Liver (tissue), 9 donors: ENCODE data around the gene ZNF496. TPM values are rescaled to one million over a fixed set of nuclear protein-coding genes. Genes with fewer than 3 reads are reported as not detected.

Experiments used
- DNase-seq: peaks from one replicate; pipeline ENCODE4 v3.0.0-alpha.2; 2017; ENCODE audit warnings: low spot score
- H3K27ac ChIP-seq, 2 donors: one replicate each; pipeline ENCODE4 v1.7.0; 2013; ENCODE audit warnings: inconsistent platforms in 2 of 2, low read length in 2 of 2, control low read depth in 1 of 2, low read depth in 1 of 2, mild to moderate bottlenecking in 1 of 2
- H3K27me3 ChIP-seq, 4 donors: one replicate each; pipeline versions ENCODE4 v1.6.1 to v1.7.0; 2013; ENCODE audit warnings: low read length in 3 of 4, inconsistent platforms in 1 of 4, mild to moderate bottlenecking in 1 of 4, moderate library complexity in 1 of 4; ENCODE audit not compliant: control insufficient read depth in 4 of 4, insufficient read depth in 4 of 4
- H3K36me3 ChIP-seq, 4 donors: one replicate each; pipeline versions ENCODE4 v1.6.1 to v1.7.0; 2013; ENCODE audit warnings: low read length in 3 of 4, mild to moderate bottlenecking in 3 of 4, low read depth in 1 of 4, moderate library complexity in 1 of 4; ENCODE audit not compliant: control insufficient read depth in 4 of 4, insufficient read depth in 3 of 4
- H3K4me1 ChIP-seq, 4 donors: one replicate each; pipeline versions ENCODE4 v1.6.1 to v1.7.0; 2013; ENCODE audit warnings: low read length in 3 of 4, mild to moderate bottlenecking in 3 of 4, moderate library complexity in 1 of 4; ENCODE audit not compliant: control insufficient read depth in 4 of 4, insufficient read depth in 4 of 4
- H3K4me3 ChIP-seq, 3 donors: one replicate each; pipeline versions ENCODE4 v1.6.1 to v1.7.0; 2013; ENCODE audit warnings: low read length in 3 of 3, control low read depth in 1 of 3, low read depth in 1 of 3, mild to moderate bottlenecking in 1 of 3
- H3K9ac ChIP-seq, 2 donors: one replicate each; pipeline ENCODE4 v1.7.0; 2013; ENCODE audit warnings: low read length in 2 of 2, mild to moderate bottlenecking in 2 of 2, moderate library complexity in 2 of 2, control low read depth in 1 of 2, low read depth in 1 of 2
- H3K9me3 ChIP-seq, 4 donors: one replicate each; pipeline versions ENCODE4 v1.6.1 to v1.7.0; 2013; ENCODE audit warnings: low read length in 3 of 4; ENCODE audit not compliant: control insufficient read depth in 4 of 4
- ATF3 ChIP-seq: IDR thresholded peaks from 2 replicates; pipeline ENCODE4 v1.6.1; 2016; ENCODE audit warnings: antibody characterized with exemption
- CTCF ChIP-seq: fragments of 150-350 bp; IDR thresholded peaks from 2 replicates; pipeline ENCODE4 v1.5.1; 2017; ENCODE audit warnings: improper control_type of control experiment, low read depth, low read length; ENCODE audit not compliant: missing input control
- EGR1 ChIP-seq, 2 donors: IDR thresholded peaks; 2 replicates each; pipeline ENCODE4 v1.6.1; 2016 to 2018; ENCODE audit warnings: antibody characterized with exemption in 2 of 2, low read depth in 2 of 2
- FOXA1 ChIP-seq: IDR thresholded peaks from 2 replicates; pipeline ENCODE4 v1.6.1; 2016; ENCODE audit warnings: antibody characterized with exemption
- FOXA2 ChIP-seq: IDR thresholded peaks from 2 replicates; pipeline ENCODE4 v1.6.1; 2016; ENCODE audit warnings: antibody characterized with exemption
- GABPA ChIP-seq, 2 donors: IDR thresholded peaks in 1 of 2; conservative IDR thresholded peaks in 1 of 2; 2 replicates each; pipeline ENCODE4 v1.6.1; 2016; ENCODE audit warnings: antibody characterized with exemption in 2 of 2, mild to moderate bottlenecking in 1 of 2, moderate library complexity in 1 of 2
- HNF4A ChIP-seq, 2 donors: conservative IDR thresholded peaks; 2 replicates each; pipeline ENCODE4 v1.6.1; 2016; ENCODE audit warnings: antibody characterized with exemption in 2 of 2, mild to moderate bottlenecking in 2 of 2
- HNF4G ChIP-seq: IDR thresholded peaks from 2 replicates; pipeline ENCODE4 v1.6.1; 2016; ENCODE audit warnings: antibody characterized with exemption
- JUND ChIP-seq, 2 donors: IDR thresholded peaks; 2 replicates each; pipeline ENCODE4 v1.6.1; 2016; ENCODE audit warnings: antibody characterized with exemption in 2 of 2
- NR2F2 ChIP-seq: IDR thresholded peaks from 2 replicates; pipeline ENCODE4 v1.6.1; 2016; ENCODE audit warnings: antibody characterized with exemption
- RAD21 ChIP-seq, 2 donors: IDR thresholded peaks; 2 replicates each; pipeline ENCODE4 v1.6.1; 2016; ENCODE audit warnings: antibody characterized with exemption in 2 of 2, mild to moderate bottlenecking in 2 of 2
- REST ChIP-seq: IDR thresholded peaks from 2 replicates; pipeline ENCODE4 v1.6.1; 2016; ENCODE audit warnings: antibody characterized with exemption, mild to moderate bottlenecking
- RXRA ChIP-seq, 2 donors: IDR thresholded peaks; 2 replicates each; pipeline ENCODE4 v1.6.1; 2017 to 2018; ENCODE audit warnings: antibody characterized with exemption in 2 of 2, mild to moderate bottlenecking in 1 of 2
- SP1 ChIP-seq: IDR thresholded peaks from 2 replicates; pipeline ENCODE4 v1.6.1; 2018; ENCODE audit warnings: antibody characterized with exemption, mild to moderate bottlenecking
- TAF1 ChIP-seq: conservative IDR thresholded peaks from 2 replicates; pipeline ENCODE4 v1.6.1; 2016; ENCODE audit warnings: antibody characterized with exemption, mild to moderate bottlenecking
- YY1 ChIP-seq: IDR thresholded peaks from 2 replicates; pipeline ENCODE4 v1.6.1; 2016; ENCODE audit warnings: antibody characterized with exemption, mild to moderate bottlenecking
- WGBS: extraction: QIAGEN DNeasy Blood & Tissue Kit; methylation state at CpG from one replicate; pipeline ENCODE4 v1.1.7; 2013; 5-methylcytosine and 5-hydroxymethylcytosine counted together
- polyA plus RNA-seq, 2 donors: library from polyadenylated mRNA; stranded (reverse) in 1 of 2; unstranded in 1 of 2; fragments of 200-250 nt in 1 of 2; fragments of >200 nt in 1 of 2; fragmentation: Nextera tagmentation in 1 of 2; extraction: Ambion mirVana in 1 of 2; gene quantifications; one replicate each; pipeline versions ENCODE4 v1.2.1 to v1.2.3, GENCODE V29; 2013 to 2015
- total RNA-seq, 2 donors: library from RNA; depleted of rRNA; stranded (reverse); fragments of >200 nt; gene quantifications; one replicate each; pipeline ENCODE4 v1.2.3, GENCODE V29; 2014
- TF ChIP-seq, protein P1 (sequence below): IDR thresholded peaks from 2 replicates; pipeline ENCODE4 v1.6.1; 2016; ENCODE audit warnings: antibody characterized with exemption
- donor health status: healthy.
- donor health status: healthy.
- donor health status: healthy.
- donor health status: healthy.
- donor health status: healthy.

ZNF496 gene
- total and polyA plus RNA-seq, 4 donors, result 0.93 to 7.5 (median 4.7) TPM

- no peak for TF ChIP-seq TAF1
- TF ChIP-seq EGR1 (IDR thresholded peaks at IDR 0.05; ENCODE audit: low read depth in 2 of 2), result no peak
- TF ChIP-seq RXRA (IDR thresholded peaks at IDR 0.05), result no peak
- TF ChIP-seq ATF3, result no peak
- TF ChIP-seq FOXA1, result no peak
- TF ChIP-seq YY1, result no peak
- TF ChIP-seq RAD21 (IDR thresholded peaks at IDR 0.05), result no peak
- TF ChIP-seq NR2F2, result no peak
- TF ChIP-seq JUND (IDR thresholded peaks at IDR 0.05), result no peak
- no peaks in the 10 kb centered on the region for H3K4me1 ChIP-seq
- H3K27ac ChIP-seq, result no peak overlapping the region
- H3K36me3 ChIP-seq, result no peaks in the 10 kb centered on the region
- H3K9ac ChIP-seq, result no peak overlapping the region
- no peak for DNase-seq
- H3K4me3 ChIP-seq, result no peak overlapping the region
- H3K9me3 ChIP-seq, result no peaks in the 10 kb centered on the region
- H3K27me3 ChIP-seq, result peaks cover 0 to 2% (median 0%) of the 10 kb centered on the region in 4 donors
- WGBS, result 73% methylated on average over 5 of the region's 5 CpGs
Observed at GRCh38 chr1:247358920-247359319, 27.3 kb upstream of the ZNF496 start.

DNA sequence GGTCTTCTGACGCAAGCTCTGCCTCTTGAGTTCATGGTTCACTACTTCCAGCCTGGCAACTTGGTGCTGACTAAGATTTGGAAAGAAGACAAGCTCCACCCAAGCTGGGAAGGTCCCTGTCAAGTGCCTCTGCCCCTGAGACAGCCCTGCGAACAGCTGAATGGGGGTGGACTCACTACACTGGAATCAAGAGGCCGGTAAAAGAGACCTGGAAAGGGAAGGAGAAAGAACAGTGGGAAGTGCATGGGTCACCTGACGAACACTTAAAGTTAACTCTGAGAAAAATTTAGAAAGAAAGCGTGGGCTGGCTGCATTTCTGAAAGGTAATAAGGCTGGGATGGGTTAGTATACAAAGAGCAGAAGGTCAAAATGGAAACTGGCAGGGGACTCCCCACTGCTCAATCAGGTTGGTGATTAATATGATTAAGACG, 26.1 kb upstream of the ZNF496 start:
- Histone ChIP-seq H3K4me3 (no peak overlapping the region), H3K9ac (no peak overlapping the region), H3K4me1 (no peaks in the 10 kb centered on the region), H3K27me3 (peaks cover 0 to 2% (median 0%) of the 10 kb centered on the region in 4 donors), H3K36me3 (no peaks in the 10 kb centered on the region), H3K9me3 (no peaks in the 10 kb centered on the region), H3K27ac (no peak overlapping the region)
- TF ChIP-seq RXRA (IDR thresholded peaks at IDR 0.05) (no peak), FOXA1 (no peak), HNF4G (no peak), FOXA2 (no peak), NR2F2 (no peak), HNF4A (conservative IDR thresholded peaks at IDR 0.05) (no peak), REST (no peak), EGR1 (IDR thresholded peaks at IDR 0.05; ENCODE audit: low read depth in 2 of 2) (no peak), ATF3 (no peak), RAD21 (IDR thresholded peaks at IDR 0.05) (no peak), SP1 (no peak), GABPA (IDR thresholded peaks at IDR 0.05 in 1 of 2, conservative IDR thresholded peaks at IDR 0.05 in 1 of 2) (no peak), CTCF (no peak)
- TF ChIP-seq, protein P1, sequence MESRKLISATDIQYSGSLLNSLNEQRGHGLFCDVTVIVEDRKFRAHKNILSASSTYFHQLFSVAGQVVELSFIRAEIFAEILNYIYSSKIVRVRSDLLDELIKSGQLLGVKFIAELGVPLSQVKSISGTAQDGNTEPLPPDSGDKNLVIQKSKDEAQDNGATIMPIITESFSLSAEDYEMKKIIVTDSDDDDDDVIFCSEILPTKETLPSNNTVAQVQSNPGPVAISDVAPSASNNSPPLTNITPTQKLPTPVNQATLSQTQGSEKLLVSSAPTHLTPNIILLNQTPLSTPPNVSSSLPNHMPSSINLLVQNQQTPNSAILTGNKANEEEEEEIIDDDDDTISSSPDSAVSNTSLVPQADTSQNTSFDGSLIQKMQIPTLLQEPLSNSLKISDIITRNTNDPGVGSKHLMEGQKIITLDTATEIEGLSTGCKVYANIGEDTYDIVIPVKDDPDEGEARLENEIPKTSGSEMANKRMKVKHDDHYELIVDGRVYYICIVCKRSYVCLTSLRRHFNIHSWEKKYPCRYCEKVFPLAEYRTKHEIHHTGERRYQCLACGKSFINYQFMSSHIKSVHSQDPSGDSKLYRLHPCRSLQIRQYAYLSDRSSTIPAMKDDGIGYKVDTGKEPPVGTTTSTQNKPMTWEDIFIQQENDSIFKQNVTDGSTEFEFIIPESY, result no peak
- WGBS, result 48% methylated on average over 6 of the region's 6 CpGs
- no peak for DNase-seq
